H9 (cell line): ENCODE measurements around the gene CDH8. TPM values are rescaled to one million over a fixed set of nuclear protein-coding genes. Genes with fewer than 3 reads are reported as not detected.

ENCODE experiments used
- DNase-seq: peaks from one replicate; pipeline ENCODE4 v3.0.0-alpha.2; 2017
- H2AFZ ChIP-seq: one replicate; pipeline ENCODE4 v1.6.1; 2013; ENCODE audit warnings: mild to moderate bottlenecking, low read length, control low read depth, moderate library complexity
- H2AK5ac ChIP-seq: 2 replicates; pipeline ENCODE4 v1.6.1; 2013; ENCODE audit warnings: low read length, control low read depth, mixed read lengths; ENCODE audit not compliant: insufficient read length
- H2BK120ac ChIP-seq: one replicate; pipeline ENCODE4 v1.6.1; 2013; ENCODE audit warnings: low read depth, mild to moderate bottlenecking, low read length, control low read depth, inconsistent platforms; ENCODE audit not compliant: poor library complexity, severe bottlenecking
- H2BK12ac ChIP-seq: 2 replicates; pipeline ENCODE4 v1.6.1; 2013; ENCODE audit warnings: low read length, control low read depth, mixed read lengths, low read depth; ENCODE audit not compliant: insufficient read length
- H2BK15ac ChIP-seq: 2 replicates; pipeline ENCODE4 v1.6.1; 2013; ENCODE audit warnings: low read depth, low read length, control low read depth
- H2BK20ac ChIP-seq: one replicate; pipeline ENCODE4 v1.6.1; 2013; ENCODE audit warnings: low read depth, mild to moderate bottlenecking, low read length, control low read depth, inconsistent platforms; ENCODE audit not compliant: poor library complexity, severe bottlenecking
- H2BK5ac ChIP-seq: 2 replicates; pipeline ENCODE4 v1.6.1; 2013; ENCODE audit warnings: low read length, control low read depth, mixed read lengths; ENCODE audit not compliant: insufficient read length
- H3K14ac ChIP-seq: 2 replicates; pipeline ENCODE4 v1.6.1; 2013; ENCODE audit warnings: low read length, control low read depth; ENCODE audit not compliant: insufficient read depth
- H3K18ac ChIP-seq: 2 replicates; pipeline ENCODE4 v1.6.1; 2013; ENCODE audit warnings: low read depth, mild to moderate bottlenecking, mixed read lengths, low read length, control low read depth; ENCODE audit not compliant: insufficient read length
- H3K23ac ChIP-seq: 2 replicates; pipeline ENCODE4 v1.6.1; 2013; ENCODE audit warnings: low read length, control low read depth, mixed read lengths, low read depth; ENCODE audit not compliant: insufficient read length
- H3K23me2 ChIP-seq: 2 replicates; pipeline ENCODE4 v1.6.1; 2013; ENCODE audit warnings: low read depth, mild to moderate bottlenecking, mixed read lengths, low read length, control low read depth; ENCODE audit not compliant: insufficient read length, poor library complexity, severe bottlenecking
- H3K27ac ChIP-seq: 2 replicates; pipeline ENCODE4 v1.5.1; 2013; ENCODE audit warnings: low read length, control low read depth, mixed read lengths, low read depth; ENCODE audit not compliant: insufficient read length
- H3K27me3 ChIP-seq: 2 replicates; pipeline ENCODE4 v1.6.1; 2013; ENCODE audit warnings: low read length, control low read depth, inconsistent platforms; ENCODE audit not compliant: insufficient read depth
- H3K4ac ChIP-seq: 2 replicates; pipeline ENCODE4 v1.6.1; 2013; ENCODE audit warnings: low read depth, mild to moderate bottlenecking, control low read depth, inconsistent platforms, low read length, moderate library complexity
- H3K4me1 ChIP-seq: 2 replicates; pipeline ENCODE4 v1.6.1; 2013; ENCODE audit warnings: low read length, control low read depth, inconsistent platforms; ENCODE audit not compliant: insufficient read depth
- H3K4me2 ChIP-seq: 2 replicates; pipeline ENCODE4 v1.6.1; 2013; ENCODE audit warnings: low read length, control low read depth, mixed read lengths; ENCODE audit not compliant: insufficient read length, insufficient read depth
- H3K56ac ChIP-seq: 2 replicates; pipeline ENCODE4 v1.6.1; 2013; ENCODE audit warnings: low read depth, mild to moderate bottlenecking, mixed read lengths, low read length, control low read depth; ENCODE audit not compliant: insufficient read length
- H3K79me1 ChIP-seq: 2 replicates; pipeline ENCODE4 v1.6.1; 2013; ENCODE audit warnings: low read depth, mild to moderate bottlenecking, moderate library complexity, low read length, control low read depth, inconsistent platforms; ENCODE audit not compliant: insufficient read depth, poor library complexity, severe bottlenecking
- H3K79me2 ChIP-seq: 2 replicates; pipeline ENCODE4 v1.6.1; 2013; ENCODE audit warnings: low read length, control low read depth, inconsistent platforms; ENCODE audit not compliant: insufficient read depth
- H3K9ac ChIP-seq: 2 replicates; pipeline ENCODE4 v1.6.1; 2013; ENCODE audit warnings: low read length, control low read depth, mixed read lengths; ENCODE audit not compliant: insufficient read length; ENCODE audit errors: extremely low read depth
- H3K9me3 ChIP-seq: one replicate; pipeline ENCODE4 v1.6.1; 2013; ENCODE audit warnings: low read depth, low read length, inconsistent platforms; ENCODE audit not compliant: control insufficient read depth
- H3T11ph ChIP-seq: one replicate; pipeline ENCODE4 v1.6.1; 2013; ENCODE audit warnings: mild to moderate bottlenecking, low read length, control low read depth, inconsistent platforms
- H4K20me1 ChIP-seq: one replicate; pipeline ENCODE4 v1.6.1; 2013; ENCODE audit not compliant: control insufficient read depth, insufficient read length, insufficient read depth
- H4K5ac ChIP-seq: 2 replicates; pipeline ENCODE4 v1.6.1; 2013; ENCODE audit warnings: low read depth, mild to moderate bottlenecking, mixed read lengths, low read length, control low read depth; ENCODE audit not compliant: insufficient read length
- H4K8ac ChIP-seq: replicated peaks from 2 replicates; pipeline ENCODE4 v1.6.1; 2013; ENCODE audit warnings: low read length, control low read depth, mixed read lengths, low read depth; ENCODE audit not compliant: insufficient read length
- H4K91ac ChIP-seq: 2 replicates; pipeline ENCODE4 v1.6.1; 2013; ENCODE audit warnings: low read depth, mild to moderate bottlenecking, moderate library complexity, mixed read lengths, low read length, control low read depth; ENCODE audit not compliant: insufficient read length
- H3K27ac Mint-ChIP-seq, 3 experiments: 2 replicates in 2 of 3; 3 replicates in 1 of 3; pipeline ENCODE4 v1.8.0; 2020 to 2021; ENCODE audit warnings: mixed read lengths in 3 of 3, mild to moderate bottlenecking in 1 of 3, moderate library complexity in 1 of 3
- H3K27me3 Mint-ChIP-seq: 2 replicates; pipeline ENCODE4 v1.8.0; 2021; ENCODE audit warnings: low read depth, mild to moderate bottlenecking, moderate library complexity, mixed read lengths
- H3K36me3 Mint-ChIP-seq, 3 experiments: 2 replicates in 2 of 3; 3 replicates in 1 of 3; pipeline ENCODE4 v1.8.0; 2020 to 2021; ENCODE audit warnings: low read depth in 3 of 3, mixed read lengths in 3 of 3; ENCODE audit not compliant: insufficient read depth in 1 of 3
- H3K4me1 Mint-ChIP-seq, 2 experiments: 2 replicates each; pipeline ENCODE4 v1.8.0; 2020; ENCODE audit warnings: mixed read lengths in 2 of 2
- H3K4me3 Mint-ChIP-seq, 2 experiments: 2 replicates in 1 of 2; 3 replicates in 1 of 2; pipeline ENCODE4 v1.8.0; 2020 to 2021; ENCODE audit warnings: mild to moderate bottlenecking in 2 of 2, mixed read lengths in 2 of 2, moderate library complexity in 1 of 2
- H3K9me3 Mint-ChIP-seq, 2 experiments: 2 replicates in 1 of 2; 3 replicates in 1 of 2; pipeline ENCODE4 v1.8.0; 2020; ENCODE audit warnings: mild to moderate bottlenecking in 2 of 2, mixed read lengths in 2 of 2, moderate library complexity in 1 of 2
- WGBS: extraction: QIAGEN DNeasy Blood & Tissue Kit; methylation state at CpG from one replicate; pipeline ENCODE4 v1.1.7; 2013; ENCODE audit warnings: missing lambda C conversion rate, low lambda C conversion rate, mixed read lengths; ENCODE audit not compliant: insufficient read length; ENCODE audit errors: extremely low coverage; 5-methylcytosine and 5-hydroxymethylcytosine counted together
- total RNA-seq: library from RNA; stranded (reverse); gene quantifications from 2 replicates; pipeline ENCODE4 v1.2.1, GENCODE V29; 2021
- TF ChIP-seq, protein P1 (sequence below): fragments of 200-600 bp; sonication (generic); conservative IDR thresholded peaks from 3 replicates; pipeline ENCODE4 v1.8.0; 2021; ENCODE audit warnings: antibody characterized with exemption, mild to moderate bottlenecking

The CDH8 gene
- total RNA-seq, 1 experiment from 2014 or later, result 12.0 TPM

DNA sequence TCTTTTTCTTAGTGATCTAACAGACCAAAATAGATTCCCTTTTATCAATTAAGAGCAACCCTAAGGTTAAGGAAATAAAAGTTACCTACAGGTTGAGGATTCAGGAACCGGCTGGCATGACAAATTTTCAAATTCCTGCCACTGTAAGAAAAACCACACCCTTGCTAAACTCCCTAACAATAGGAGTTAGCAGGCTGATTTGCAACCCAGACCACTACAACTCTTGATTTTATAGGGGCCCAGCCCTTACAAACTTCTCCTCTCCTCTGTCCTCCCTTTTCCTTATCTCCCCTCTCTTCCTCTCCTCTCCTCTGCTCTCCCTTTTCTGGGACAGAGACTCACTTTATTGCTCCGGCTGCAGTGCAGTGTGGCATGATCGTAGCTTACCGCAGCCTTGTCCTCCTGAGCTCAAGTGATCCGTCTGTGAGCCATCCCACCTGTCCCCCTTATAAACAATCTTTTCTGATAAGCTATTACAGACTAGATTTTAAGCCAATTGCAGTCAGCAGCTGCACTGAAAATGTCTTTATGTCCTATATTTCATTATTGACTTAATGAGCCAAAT lies 418.9 kb downstream of the CDH8 start:
- H3K4me3 Mint-ChIP-seq, result no peak overlapping the region
- Histone ChIP-seq H2BK120ac (no peak overlapping the region), H2BK20ac (no peak overlapping the region), H3K79me2 (no peaks in the 10 kb centered on the region), H3K18ac (no peak overlapping the region), H4K5ac (no peak overlapping the region), H3K14ac (no peak overlapping the region), H3K4ac (no peak overlapping the region), H3K9me3 (no peaks in the 10 kb centered on the region), H2AFZ (no peak overlapping the region), H3K27me3 (no peaks in the 10 kb centered on the region), H3K27ac (no peak overlapping the region), H3T11ph (no peak overlapping the region), H4K20me1 (no peaks in the 10 kb centered on the region), H2BK15ac (no peak overlapping the region), H3K23ac (no peak overlapping the region), H4K91ac (no peak overlapping the region), H3K4me1 (no peaks in the 10 kb centered on the region), H3K9ac (no peak overlapping the region), H3K79me1 (no peaks in the 10 kb centered on the region), H2BK5ac (no peak overlapping the region), H3K23me2 (no peaks in the 10 kb centered on the region), H2BK12ac (no peak overlapping the region), H2AK5ac (no peak overlapping the region), H3K4me2 (no peak overlapping the region), H4K8ac (no peak overlapping the region), H3K56ac (no peak overlapping the region)
- no CpG with 5 or more reads among the region's 5 CpGs for WGBS
- peak overlapping the region in 2 of 3 experiments; percentile 1 to 92; a peak in 2 of 7 replicates for H3K27ac Mint-ChIP-seq
- H3K36me3 Mint-ChIP-seq, result no peaks in the 10 kb centered on the region
- H3K4me1 Mint-ChIP-seq, result peaks cover 20 to 26% of the 10 kb centered on the region in 2 experiments
- H3K27me3 Mint-ChIP-seq, result no peaks in the 10 kb centered on the region
- no peaks in the 10 kb centered on the region for H3K9me3 Mint-ChIP-seq
- no peak for DNase-seq
- TF ChIP-seq, protein P1, sequence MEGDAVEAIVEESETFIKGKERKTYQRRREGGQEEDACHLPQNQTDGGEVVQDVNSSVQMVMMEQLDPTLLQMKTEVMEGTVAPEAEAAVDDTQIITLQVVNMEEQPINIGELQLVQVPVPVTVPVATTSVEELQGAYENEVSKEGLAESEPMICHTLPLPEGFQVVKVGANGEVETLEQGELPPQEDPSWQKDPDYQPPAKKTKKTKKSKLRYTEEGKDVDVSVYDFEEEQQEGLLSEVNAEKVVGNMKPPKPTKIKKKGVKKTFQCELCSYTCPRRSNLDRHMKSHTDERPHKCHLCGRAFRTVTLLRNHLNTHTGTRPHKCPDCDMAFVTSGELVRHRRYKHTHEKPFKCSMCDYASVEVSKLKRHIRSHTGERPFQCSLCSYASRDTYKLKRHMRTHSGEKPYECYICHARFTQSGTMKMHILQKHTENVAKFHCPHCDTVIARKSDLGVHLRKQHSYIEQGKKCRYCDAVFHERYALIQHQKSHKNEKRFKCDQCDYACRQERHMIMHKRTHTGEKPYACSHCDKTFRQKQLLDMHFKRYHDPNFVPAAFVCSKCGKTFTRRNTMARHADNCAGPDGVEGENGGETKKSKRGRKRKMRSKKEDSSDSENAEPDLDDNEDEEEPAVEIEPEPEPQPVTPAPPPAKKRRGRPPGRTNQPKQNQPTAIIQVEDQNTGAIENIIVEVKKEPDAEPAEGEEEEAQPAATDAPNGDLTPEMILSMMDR, result no peak
